GM06990 (cell line): Measurements from ENCODE around the gene SCNN1A.

Experiments used
- DNase-seq: peaks from one replicate; pipeline ENCODE4 v3.0.0-alpha.2; 2011; ENCODE audit not compliant: insufficient read length; ENCODE audit errors: extremely low read depth
- H3K27me3 ChIP-seq: replicated peaks from 2 replicates; pipeline ENCODE4 v1.6.0; 2011; ENCODE audit warnings: low read length; ENCODE audit not compliant: control insufficient read depth, insufficient read depth
- H3K36me3 ChIP-seq: 2 replicates; pipeline ENCODE4 v1.5.1; 2011; ENCODE audit warnings: low read length; ENCODE audit not compliant: control insufficient read depth, insufficient read depth
- H3K4me3 ChIP-seq: replicated peaks from 2 replicates; pipeline ENCODE4 v1.5.1; 2011; ENCODE audit warnings: low read depth, mild to moderate bottlenecking, control low read depth, low read length
- CTCF ChIP-seq: IDR thresholded peaks from 2 replicates; pipeline ENCODE4 v1.5.1; 2011; ENCODE audit warnings: low read length, control low read depth, mild to moderate bottlenecking, inconsistent platforms; ENCODE audit not compliant: insufficient read depth, poor library complexity, severe bottlenecking

Gene SCNN1A

GRCh38 chr12:6333029-6333428 lies 42.3 kb downstream of the SCNN1A start:
- Histone ChIP-seq H3K36me3 (no peaks in the 10 kb centered on the region), H3K4me3 (no peak overlapping the region)
- no peak for DNase-seq

GRCh38 chr12:6332459-6332858 lies 42.9 kb downstream of the SCNN1A start:
- Histone ChIP-seq H3K36me3 (no peaks in the 10 kb centered on the region), H3K4me3 (no peak overlapping the region), H3K27me3 (no peaks in the 10 kb centered on the region)
- no peak for TF ChIP-seq CTCF
- DNase-seq = no peak

More at GRCh38 chr12:6333029-6333428, 42.3 kb downstream of the SCNN1A start:
- no peaks in the 10 kb centered on the region for H3K27me3 ChIP-seq
- TF ChIP-seq CTCF = no peak

- no peak overlapping the region for H3K4me3 ChIP-seq
- no peaks in the 10 kb centered on the region for H3K36me3 ChIP-seq
- DNase-seq = no peak
- TF ChIP-seq CTCF = no peak
- no peaks in the 10 kb centered on the region for H3K27me3 ChIP-seq
Observed at GRCh38 chr12:6330999-6331714, 44.2 kb downstream of the SCNN1A start.

- DNase-seq = no peak
- H3K4me3 ChIP-seq = no peak overlapping the region
- H3K27me3 ChIP-seq = no peaks in the 10 kb centered on the region
- H3K36me3 ChIP-seq = no peaks in the 10 kb centered on the region
- no peak for TF ChIP-seq CTCF
Observed at GRCh38 chr12:6330192-6330591, 45.2 kb downstream of the SCNN1A start.

- DNase-seq = no peak
- Histone ChIP-seq H3K27me3 (no peaks in the 10 kb centered on the region), H3K36me3 (no peaks in the 10 kb centered on the region), H3K4me3 (no peak overlapping the region)
- TF ChIP-seq CTCF = no peak
Observed at GRCh38 chr12:6329703-6330064, 45.7 kb downstream of the SCNN1A start.
